SK-N-SH treated with all-trans-retinoic acid at 6 μM for 48 hours (cell line): ENCODE measurements around the gene MYO16.
"Not testable (repeated sequence)": the region's sequence is repeated elsewhere in the genome, so short reads cannot be mapped to it uniquely, and the experiment has no call there.

ENCODE experiments used
- ATAC-seq: fragments of 200-7000 bp; cut with Tn5 transposase; 3 replicates; pipeline ENCODE4 v1.9.1; 2020; ENCODE audit warnings: mild to moderate bottlenecking, moderate library complexity
- BACH2 ChIP-seq: fragments of 250-450 bp; sonication (Bioruptor Pico); IDR thresholded peaks from 2 replicates; pipeline ENCODE4 v1.9.0; 2021; ENCODE audit warnings: mild to moderate bottlenecking, borderline replicate concordance
- CSDC2 ChIP-seq: fragments of 250-450 bp; sonication (Bioruptor Pico); IDR thresholded peaks from 2 replicates; pipeline ENCODE4 v1.5.0; 2020; ENCODE audit warnings: mild to moderate bottlenecking, moderate library complexity
- ESRRG ChIP-seq: fragments of 250-450 bp; sonication (Bioruptor Pico); IDR thresholded peaks from 2 replicates; pipeline ENCODE4 v1.6.1; 2021; ENCODE audit warnings: mild to moderate bottlenecking
- GLIS3 ChIP-seq: fragments of 250-450 bp; sonication (Bioruptor Pico); IDR thresholded peaks from 2 replicates; pipeline ENCODE4 v1.5.0; 2020; ENCODE audit warnings: mild to moderate bottlenecking, moderate library complexity
- OSR1 ChIP-seq: fragments of 250-450 bp; sonication (Bioruptor Pico); IDR thresholded peaks from 2 replicates; pipeline ENCODE4 v1.8.0; 2022; ENCODE audit warnings: moderate library complexity, mild to moderate bottlenecking, inconsistent platforms
- PPARA ChIP-seq: fragments of 250-450 bp; sonication (Bioruptor Pico); IDR thresholded peaks from 2 replicates; pipeline ENCODE4 v1.5.0; 2020; ENCODE audit warnings: mild to moderate bottlenecking, borderline replicate concordance
- RARB ChIP-seq: fragments of 250-450 bp; sonication (Bioruptor Pico); IDR thresholded peaks from 2 replicates; pipeline ENCODE4 v1.8.0; 2021; ENCODE audit warnings: mild to moderate bottlenecking, moderate library complexity
- SNAI2 ChIP-seq: fragments of 250-450 bp; sonication (Bioruptor Pico); IDR thresholded peaks from 2 replicates; pipeline ENCODE4 v1.5.0; 2020; ENCODE audit warnings: mild to moderate bottlenecking, moderate library complexity
- TCF4 ChIP-seq: fragments of 250-450 bp; sonication (Bioruptor Pico); IDR thresholded peaks from 2 replicates; pipeline ENCODE4 v1.8.0; 2021; ENCODE audit warnings: mild to moderate bottlenecking, moderate library complexity, borderline replicate concordance
- TOX ChIP-seq: fragments of 250-450 bp; sonication (Bioruptor Pico); IDR thresholded peaks from 2 replicates; pipeline ENCODE4 v1.8.0; 2021; ENCODE audit warnings: mild to moderate bottlenecking, moderate library complexity, borderline replicate concordance
- ZC3H10 ChIP-seq: fragments of 250-450 bp; sonication (Bioruptor Pico); IDR thresholded peaks from 2 replicates; pipeline ENCODE4 v1.5.1; 2021; ENCODE audit warnings: mild to moderate bottlenecking, moderate library complexity
- ZFP30 ChIP-seq: fragments of 450-650 bp; formaldehyde crosslinking; IDR thresholded peaks from 2 replicates; pipeline ENCODE4 v1.5.0; 2022; ENCODE audit warnings: mild to moderate bottlenecking, moderate library complexity
- ZNF565 ChIP-seq: fragments of 450-650 bp; formaldehyde crosslinking; conservative IDR thresholded peaks from 2 replicates; pipeline ENCODE4 v1.5.0; 2020; ENCODE audit warnings: low read depth, mild to moderate bottlenecking, moderate library complexity
- ZNF8 ChIP-seq: fragments of 450-650 bp; formaldehyde crosslinking; IDR thresholded peaks from 2 replicates; pipeline ENCODE4 v1.5.0; 2020; ENCODE audit warnings: mild to moderate bottlenecking, moderate library complexity
- TF ChIP-seq, protein P1 (sequence below): fragments of 250-450 bp; sonication (Bioruptor Pico); IDR thresholded peaks from 2 replicates; pipeline ENCODE4 v1.8.0; 2020; ENCODE audit warnings: mild to moderate bottlenecking, moderate library complexity, borderline replicate concordance
- TF ChIP-seq, protein P2 (sequence below): fragments of 250-450 bp; sonication (Bioruptor Pico); IDR thresholded peaks from 2 replicates; pipeline ENCODE4 v1.5.0; 2020; ENCODE audit warnings: mild to moderate bottlenecking, moderate library complexity
- TF ChIP-seq, protein P3 (sequence below): fragments of 250-450 bp; sonication (Bioruptor Pico); IDR thresholded peaks from 2 replicates; pipeline ENCODE4 v1.5.1; 2020; ENCODE audit warnings: low read depth, mild to moderate bottlenecking, moderate library complexity
- TF ChIP-seq, protein P4 (sequence below): fragments of 250-450 bp; sonication (Bioruptor Pico); IDR thresholded peaks from 2 replicates; pipeline ENCODE4 v1.5.1; 2021; ENCODE audit warnings: mild to moderate bottlenecking, moderate library complexity
- TF ChIP-seq, protein P5 (sequence below): fragments of 250-450 bp; sonication (Bioruptor Pico); IDR thresholded peaks from 2 replicates; pipeline ENCODE4 v1.8.0; 2021; ENCODE audit warnings: low read depth, mild to moderate bottlenecking, moderate library complexity, borderline replicate concordance

Gene MYO16

DNA sequence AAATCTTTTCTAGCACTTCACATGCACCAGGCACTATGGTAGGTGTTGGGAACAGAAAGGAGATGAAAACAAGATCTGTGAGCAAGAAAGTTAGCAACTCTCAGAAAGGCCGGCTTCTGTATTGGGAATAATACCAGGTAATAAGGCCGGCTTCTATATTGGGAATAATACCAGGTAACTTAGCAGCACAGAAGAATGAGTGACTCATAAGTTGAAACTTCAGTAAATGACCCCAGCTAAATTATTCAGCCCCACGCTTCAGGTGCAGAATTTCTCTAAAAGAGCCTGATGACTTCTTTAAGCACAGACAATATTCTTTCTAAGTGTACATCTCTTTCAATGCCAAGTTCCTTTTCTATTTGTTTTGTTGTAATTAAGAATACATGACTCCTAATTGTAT lies 151.3 kb downstream of the MYO16 start:
- TF ChIP-seq TOX (CRISPR knock-in tag) (no peak), CSDC2 (no peak), OSR1 (no peak), ESRRG (CRISPR knock-in tag) (no peak)
- TF ChIP-seq, protein P1, sequence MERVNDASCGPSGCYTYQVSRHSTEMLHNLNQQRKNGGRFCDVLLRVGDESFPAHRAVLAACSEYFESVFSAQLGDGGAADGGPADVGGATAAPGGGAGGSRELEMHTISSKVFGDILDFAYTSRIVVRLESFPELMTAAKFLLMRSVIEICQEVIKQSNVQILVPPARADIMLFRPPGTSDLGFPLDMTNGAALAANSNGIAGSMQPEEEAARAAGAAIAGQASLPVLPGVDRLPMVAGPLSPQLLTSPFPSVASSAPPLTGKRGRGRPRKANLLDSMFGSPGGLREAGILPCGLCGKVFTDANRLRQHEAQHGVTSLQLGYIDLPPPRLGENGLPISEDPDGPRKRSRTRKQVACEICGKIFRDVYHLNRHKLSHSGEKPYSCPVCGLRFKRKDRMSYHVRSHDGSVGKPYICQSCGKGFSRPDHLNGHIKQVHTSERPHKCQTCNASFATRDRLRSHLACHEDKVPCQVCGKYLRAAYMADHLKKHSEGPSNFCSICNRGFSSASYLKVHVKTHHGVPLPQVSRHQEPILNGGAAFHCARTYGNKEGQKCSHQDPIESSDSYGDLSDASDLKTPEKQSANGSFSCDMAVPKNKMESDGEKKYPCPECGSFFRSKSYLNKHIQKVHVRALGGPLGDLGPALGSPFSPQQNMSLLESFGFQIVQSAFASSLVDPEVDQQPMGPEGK (CRISPR knock-in tag), result no peak
- TF ChIP-seq, protein P2, sequence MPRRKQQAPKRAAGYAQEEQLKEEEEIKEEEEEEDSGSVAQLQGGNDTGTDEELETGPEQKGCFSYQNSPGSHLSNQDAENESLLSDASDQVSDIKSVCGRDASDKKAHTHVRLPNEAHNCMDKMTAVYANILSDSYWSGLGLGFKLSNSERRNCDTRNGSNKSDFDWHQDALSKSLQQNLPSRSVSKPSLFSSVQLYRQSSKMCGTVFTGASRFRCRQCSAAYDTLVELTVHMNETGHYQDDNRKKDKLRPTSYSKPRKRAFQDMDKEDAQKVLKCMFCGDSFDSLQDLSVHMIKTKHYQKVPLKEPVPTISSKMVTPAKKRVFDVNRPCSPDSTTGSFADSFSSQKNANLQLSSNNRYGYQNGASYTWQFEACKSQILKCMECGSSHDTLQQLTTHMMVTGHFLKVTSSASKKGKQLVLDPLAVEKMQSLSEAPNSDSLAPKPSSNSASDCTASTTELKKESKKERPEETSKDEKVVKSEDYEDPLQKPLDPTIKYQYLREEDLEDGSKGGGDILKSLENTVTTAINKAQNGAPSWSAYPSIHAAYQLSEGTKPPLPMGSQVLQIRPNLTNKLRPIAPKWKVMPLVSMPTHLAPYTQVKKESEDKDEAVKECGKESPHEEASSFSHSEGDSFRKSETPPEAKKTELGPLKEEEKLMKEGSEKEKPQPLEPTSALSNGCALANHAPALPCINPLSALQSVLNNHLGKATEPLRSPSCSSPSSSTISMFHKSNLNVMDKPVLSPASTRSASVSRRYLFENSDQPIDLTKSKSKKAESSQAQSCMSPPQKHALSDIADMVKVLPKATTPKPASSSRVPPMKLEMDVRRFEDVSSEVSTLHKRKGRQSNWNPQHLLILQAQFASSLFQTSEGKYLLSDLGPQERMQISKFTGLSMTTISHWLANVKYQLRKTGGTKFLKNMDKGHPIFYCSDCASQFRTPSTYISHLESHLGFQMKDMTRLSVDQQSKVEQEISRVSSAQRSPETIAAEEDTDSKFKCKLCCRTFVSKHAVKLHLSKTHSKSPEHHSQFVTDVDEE (CRISPR knock-in tag), result no peak
- no peak for ATAC-seq

DNA sequence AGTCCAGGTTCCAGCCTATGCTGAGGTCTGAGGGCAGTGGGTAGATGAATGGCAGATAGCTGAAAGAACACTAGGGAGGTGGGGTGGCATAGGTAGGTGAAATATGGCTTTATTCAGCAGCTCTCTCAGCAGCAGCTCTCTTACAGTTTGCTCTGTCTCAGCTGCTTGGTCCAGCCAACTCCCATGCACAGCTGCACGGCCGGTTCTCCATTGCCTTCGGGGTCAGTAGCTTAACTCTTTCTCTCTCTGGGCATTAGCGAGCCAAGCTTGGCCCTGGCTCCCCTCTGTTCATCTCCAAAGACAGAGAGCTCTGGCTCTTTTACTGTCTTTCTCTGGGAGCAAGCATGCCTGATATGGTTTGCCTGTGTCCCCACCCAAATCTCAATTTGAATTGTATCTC lies 151.9 kb downstream of the MYO16 start:
- TF ChIP-seq PPARA (CRISPR knock-in tag), result no peak
- no peak for TF ChIP-seq ZFP30 (CRISPR knock-in tag)
- TF ChIP-seq TCF4 (CRISPR knock-in tag), result no peak
- no peak for TF ChIP-seq BACH2 (CRISPR knock-in tag)
- TF ChIP-seq, protein P2 (CRISPR knock-in tag), result no peak
- TF ChIP-seq, protein P1 (CRISPR knock-in tag), result no peak
- no peak for ATAC-seq

DNA sequence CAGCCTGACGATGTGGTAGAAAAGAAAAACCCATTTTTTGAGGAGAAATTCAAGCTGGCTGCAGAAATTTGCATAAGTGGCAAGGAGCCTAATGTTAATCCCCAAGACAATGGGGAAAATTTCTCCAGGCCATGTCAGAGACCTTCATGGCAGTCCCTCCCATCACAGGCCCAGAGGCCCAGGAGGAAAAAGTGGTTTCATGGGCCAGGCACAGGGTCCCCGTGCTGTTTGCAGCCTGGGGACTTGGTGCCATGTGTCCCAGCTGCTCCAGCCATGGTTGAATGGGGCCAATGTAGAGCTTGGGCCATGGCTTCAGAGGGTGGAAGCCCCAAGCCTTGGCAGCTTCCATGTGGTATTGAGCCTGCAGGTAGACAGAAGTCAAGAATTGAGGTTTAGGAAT lies 153.1 kb downstream of the MYO16 start:
- ATAC-seq, result not testable (repeated sequence)

DNA sequence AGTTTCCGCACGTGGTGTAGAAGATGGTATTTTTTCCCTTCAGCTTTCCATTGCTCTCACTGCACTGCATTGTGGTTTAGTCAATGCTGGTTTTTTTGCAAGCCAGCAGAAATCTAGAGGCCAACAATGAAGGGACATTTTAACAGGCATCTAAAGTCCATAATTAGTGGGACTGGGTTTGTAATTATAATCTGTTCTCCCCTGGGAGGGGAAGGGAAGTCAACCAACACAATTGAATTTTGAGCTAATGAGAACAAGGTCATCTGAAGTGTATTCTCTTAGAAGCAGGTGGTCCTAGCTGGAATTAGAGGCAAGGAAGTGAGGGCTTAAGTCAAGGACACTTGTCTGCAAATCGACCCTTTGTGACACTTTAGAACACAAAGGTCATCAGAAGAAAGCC lies 156.4 kb downstream of the MYO16 start:
- no peak for TF ChIP-seq CSDC2
- no peak for TF ChIP-seq RARB (CRISPR knock-in tag)
- TF ChIP-seq, protein P3, sequence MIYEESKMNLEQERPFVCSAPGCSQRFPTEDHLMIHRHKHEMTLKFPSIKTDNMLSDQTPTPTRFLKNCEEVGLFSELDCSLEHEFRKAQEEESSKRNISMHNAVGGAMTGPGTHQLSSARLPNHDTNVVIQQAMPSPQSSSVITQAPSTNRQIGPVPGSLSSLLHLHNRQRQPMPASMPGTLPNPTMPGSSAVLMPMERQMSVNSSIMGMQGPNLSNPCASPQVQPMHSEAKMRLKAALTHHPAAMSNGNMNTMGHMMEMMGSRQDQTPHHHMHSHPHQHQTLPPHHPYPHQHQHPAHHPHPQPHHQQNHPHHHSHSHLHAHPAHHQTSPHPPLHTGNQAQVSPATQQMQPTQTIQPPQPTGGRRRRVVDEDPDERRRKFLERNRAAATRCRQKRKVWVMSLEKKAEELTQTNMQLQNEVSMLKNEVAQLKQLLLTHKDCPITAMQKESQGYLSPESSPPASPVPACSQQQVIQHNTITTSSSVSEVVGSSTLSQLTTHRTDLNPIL (CRISPR knock-in tag), result no peak
- no peak for TF ChIP-seq ZNF565 (CRISPR knock-in tag)
- no peak for TF ChIP-seq ESRRG (CRISPR knock-in tag)
- no peak for TF ChIP-seq ZC3H10 (CRISPR knock-in tag)
- no peak for TF ChIP-seq GLIS3 (CRISPR knock-in tag)
- TF ChIP-seq, protein P4, sequence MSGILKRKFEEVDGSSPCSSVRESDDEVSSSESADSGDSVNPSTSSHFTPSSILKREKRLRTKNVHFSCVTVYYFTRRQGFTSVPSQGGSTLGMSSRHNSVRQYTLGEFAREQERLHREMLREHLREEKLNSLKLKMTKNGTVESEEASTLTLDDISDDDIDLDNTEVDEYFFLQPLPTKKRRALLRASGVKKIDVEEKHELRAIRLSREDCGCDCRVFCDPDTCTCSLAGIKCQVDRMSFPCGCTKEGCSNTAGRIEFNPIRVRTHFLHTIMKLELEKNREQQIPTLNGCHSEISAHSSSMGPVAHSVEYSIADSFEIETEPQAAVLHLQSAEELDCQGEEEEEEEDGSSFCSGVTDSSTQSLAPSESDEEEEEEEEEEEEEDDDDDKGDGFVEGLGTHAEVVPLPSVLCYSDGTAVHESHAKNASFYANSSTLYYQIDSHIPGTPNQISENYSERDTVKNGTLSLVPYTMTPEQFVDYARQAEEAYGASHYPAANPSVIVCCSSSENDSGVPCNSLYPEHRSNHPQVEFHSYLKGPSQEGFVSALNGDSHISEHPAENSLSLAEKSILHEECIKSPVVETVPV (CRISPR knock-in tag), result no peak
- TF ChIP-seq ZNF8 (CRISPR knock-in tag), result no peak
- no peak for TF ChIP-seq SNAI2 (CRISPR knock-in tag)
- TF ChIP-seq BACH2 (CRISPR knock-in tag), result no peak
- TF ChIP-seq, protein P5, sequence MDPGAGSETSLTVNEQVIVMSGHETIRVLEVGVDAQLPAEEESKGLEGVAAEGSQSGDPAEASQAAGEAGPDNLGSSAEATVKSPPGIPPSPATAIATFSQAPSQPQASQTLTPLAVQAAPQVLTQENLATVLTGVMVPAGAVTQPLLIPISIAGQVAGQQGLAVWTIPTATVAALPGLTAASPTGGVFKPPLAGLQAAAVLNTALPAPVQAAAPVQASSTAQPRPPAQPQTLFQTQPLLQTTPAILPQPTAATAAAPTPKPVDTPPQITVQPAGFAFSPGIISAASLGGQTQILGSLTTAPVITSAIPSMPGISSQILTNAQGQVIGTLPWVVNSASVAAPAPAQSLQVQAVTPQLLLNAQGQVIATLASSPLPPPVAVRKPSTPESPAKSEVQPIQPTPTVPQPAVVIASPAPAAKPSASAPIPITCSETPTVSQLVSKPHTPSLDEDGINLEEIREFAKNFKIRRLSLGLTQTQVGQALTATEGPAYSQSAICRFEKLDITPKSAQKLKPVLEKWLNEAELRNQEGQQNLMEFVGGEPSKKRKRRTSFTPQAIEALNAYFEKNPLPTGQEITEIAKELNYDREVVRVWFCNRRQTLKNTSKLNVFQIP, result no peak
- ATAC-seq, result no peak
